Bronchial epithelial cell (primary cell): ENCODE results near the gene ADI1. TPM values are rescaled to one million over a fixed set of nuclear protein-coding genes. Genes with fewer than 3 reads are reported as not detected.
"Not testable (repeated sequence)": the region's sequence is repeated elsewhere in the genome, so short reads cannot be mapped to it uniquely, and the experiment has no call there.

Source experiments
- DNase-seq: peaks from one replicate; pipeline ENCODE4 v3.0.0-alpha.2; 2010; ENCODE audit warnings: low read depth
- FAIRE-seq: peaks from 2 replicates; lab custom pipeline; 2011; peaks lifted over from hg19 to GRCh38; lab: Jason Lieb, UNC
- H3K27me3 ChIP-seq: 2 replicates; pipeline ENCODE4 v1.5.1; 2011; ENCODE audit warnings: low read length; ENCODE audit not compliant: control insufficient read depth, insufficient read depth
- H3K36me3 ChIP-seq: 2 replicates; pipeline ENCODE4 v1.5.1; 2011; ENCODE audit warnings: low read length; ENCODE audit not compliant: control insufficient read depth, insufficient read depth
- H3K4me3 ChIP-seq: 2 replicates; pipeline ENCODE4 v1.5.1; 2011; ENCODE audit warnings: mild to moderate bottlenecking, low read depth, low read length, control low read depth
- CTCF ChIP-seq: IDR thresholded peaks from 2 replicates; pipeline ENCODE4 v1.5.1; 2011; ENCODE audit warnings: mild to moderate bottlenecking, moderate library complexity, low read length, control low read depth, inconsistent platforms; ENCODE audit not compliant: insufficient read depth, severe bottlenecking
- total RNA-seq: library from RNA; depleted of rRNA; stranded (reverse); fragments of >200 nt; gene quantifications from 2 replicates; pipeline ENCODE4 v1.2.1, GENCODE V29; 2014

Gene ADI1
- total RNA-seq, 1 donor from 2014 or later: 29.5 TPM

GRCh38 chr2:3454802-3455201, 64.5 kb downstream of the ADI1 start:
- H3K36me3 ChIP-seq: peaks cover 16% of the 10 kb centered on the region
- FAIRE-seq (no peak), DNase-seq (no peak)
- H3K27me3 ChIP-seq: no peaks in the 10 kb centered on the region
- no peak for TF ChIP-seq CTCF
- H3K4me3 ChIP-seq: no peak overlapping the region

DNA sequence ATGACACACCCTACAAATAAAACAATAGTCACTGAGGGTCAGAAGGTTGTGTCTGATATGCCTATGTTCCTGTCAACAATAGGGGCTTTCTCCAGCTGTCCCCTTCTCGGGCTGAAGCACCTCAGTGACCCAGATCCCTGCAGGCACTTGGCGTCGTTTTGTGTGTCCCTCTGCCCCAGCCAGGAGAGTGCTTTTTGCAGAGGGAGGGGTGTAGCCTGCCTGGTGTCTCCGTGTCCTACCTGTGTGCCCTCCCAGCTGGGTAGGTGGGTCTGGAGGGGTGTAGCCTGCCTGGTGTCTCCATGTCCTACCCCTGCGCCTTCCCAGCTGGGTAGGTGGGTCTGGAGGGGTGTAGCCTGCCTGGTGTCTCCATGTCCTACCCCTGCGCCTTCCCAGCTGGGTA, 65.3 kb downstream of the ADI1 start:
- FAIRE-seq: peak; percentile 36
- H3K36me3 ChIP-seq: peaks cover 21% of the 10 kb centered on the region
- not testable (repeated sequence) for H3K4me3 ChIP-seq, DNase-seq, H3K27me3 ChIP-seq

GRCh38 chr2:3453190-3453999, 65.9 kb downstream of the ADI1 start:
- no peak for TF ChIP-seq CTCF
- no peaks in the 10 kb centered on the region for H3K27me3 ChIP-seq
- no peak overlapping the region for H3K4me3 ChIP-seq
- DNase-seq (no peak), FAIRE-seq (no peak)
- H3K36me3 ChIP-seq: peaks cover 21% of the 10 kb centered on the region

- H3K27me3 ChIP-seq: no peaks in the 10 kb centered on the region
- DNase-seq: no peak
- no peak for TF ChIP-seq CTCF
- H3K36me3 ChIP-seq: peaks cover 24% of the 10 kb centered on the region
- FAIRE-seq: no peak
- H3K4me3 ChIP-seq: no peak overlapping the region
Observed at GRCh38 chr2:3451926-3452671, 67.2 kb downstream of the ADI1 start.

- Histone ChIP-seq H3K4me3 (no peak overlapping the region), H3K36me3 (peaks cover 23% of the 10 kb centered on the region), H3K27me3 (no peaks in the 10 kb centered on the region)
- no peak for TF ChIP-seq CTCF
- no peak for DNase-seq
- no peak for FAIRE-seq
Observed at GRCh38 chr2:3451169-3451568, 68.2 kb downstream of the ADI1 start.

- FAIRE-seq: no peak
- Histone ChIP-seq H3K36me3 (peaks cover 27% of the 10 kb centered on the region), H3K27me3 (no peaks in the 10 kb centered on the region), H3K4me3 (no peak overlapping the region)
- no peak for DNase-seq
- TF ChIP-seq CTCF: no peak
Observed at GRCh38 chr2:3450385-3451010, 68.8 kb downstream of the ADI1 start.
